Thoracic aorta (tissue), 2 donors: ENCODE results near the gene DSTN. TPM values are rescaled to one million over a fixed set of nuclear protein-coding genes. Genes with fewer than 3 reads are reported as not detected.

ENCODE experiments used
- ATAC-seq: fragments of 150-250 bp; one replicate; pipeline ENCODE4 v1.8.0; 2017; ENCODE audit warnings: low read depth; ENCODE audit not compliant: insufficient number of reproducible peaks, low FRiP score
- DNase-seq: peaks from one replicate; pipeline ENCODE4 v3.0.0-alpha.2; 2020; ENCODE audit warnings: low spot score
- H3K27ac ChIP-seq, 2 donors: fragments of 200-600 bp; sonication (generic); 1 replicate in 1 of 2; 2 replicates in 1 of 2; pipeline ENCODE4 v1.5.1; 2016; ENCODE audit warnings: mild to moderate bottlenecking in 2 of 2, moderate library complexity in 2 of 2
- H3K27me3 ChIP-seq: fragments of 200-600 bp; sonication (generic); replicated peaks from 2 replicates; pipeline ENCODE4 v1.6.0; 2016; ENCODE audit warnings: mild to moderate bottlenecking; ENCODE audit not compliant: insufficient read depth
- H3K36me3 ChIP-seq: fragments of 200-600 bp; sonication (generic); one replicate; pipeline ENCODE4 v1.5.1; 2016
- H3K4me1 ChIP-seq, 2 donors: fragments of 200-600 bp; sonication (generic); 1 replicate in 1 of 2; 2 replicates in 1 of 2; pipeline versions ENCODE4 v1.5.1 to v1.6.0; 2016; ENCODE audit warnings: low read depth in 2 of 2, mild to moderate bottlenecking in 1 of 2; ENCODE audit not compliant: control insufficient read depth in 1 of 2
- H3K4me3 ChIP-seq: fragments of 200-600 bp; sonication (generic); 2 replicates; pipeline ENCODE4 v1.5.1; 2016; ENCODE audit warnings: mild to moderate bottlenecking
- H3K9me3 ChIP-seq: fragments of 200-600 bp; sonication (generic); 2 replicates; pipeline ENCODE4 v1.5.1; 2016
- CTCF ChIP-seq: fragments of 200-600 bp; sonication (generic); IDR thresholded peaks from one replicate; pipeline ENCODE4 v1.5.1; 2019; ENCODE audit warnings: antibody characterized with exemption
- total RNA-seq, 2 donors: library from RNA; depleted of rRNA; stranded (reverse); fragments of >200 nt; gene quantifications; one replicate each; pipeline versions ENCODE4 v1.1.0 to v1.2.3, GENCODE V29; 2016

Gene DSTN
- total RNA-seq, 2 donors from 2014 or later = 1,342 to 1,977 TPM

GRCh38 chr20:17610566-17611289 lies 40.9 kb downstream of the DSTN start:
- peaks cover 38% of the 10 kb centered on the region for H3K36me3 ChIP-seq
- H3K9me3 ChIP-seq = no peaks in the 10 kb centered on the region
- no peaks in the 10 kb centered on the region for H3K27me3 ChIP-seq
- no peak for DNase-seq
- no peak for TF ChIP-seq CTCF
- peaks cover 74 to 96% of the 10 kb centered on the region in 2 donors for H3K4me1 ChIP-seq
- peak overlapping the region; percentile 35 for H3K4me3 ChIP-seq
- ATAC-seq = no peak
- peak overlapping the region; percentile 83 to 87 for H3K27ac ChIP-seq

DNA sequence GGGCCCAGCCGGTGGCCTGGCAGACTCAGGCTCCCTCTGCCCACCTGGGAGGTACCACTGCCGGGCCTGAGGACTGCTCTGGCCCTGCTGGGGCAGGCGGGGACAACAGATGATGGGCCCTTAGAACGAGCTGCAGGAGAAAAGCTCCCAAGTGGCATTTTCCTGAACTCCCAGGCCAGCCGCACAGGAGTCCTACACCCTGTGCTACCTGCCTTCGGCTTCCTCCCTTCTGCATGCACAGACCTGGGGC lies 41.3 kb downstream of the DSTN start:
- TF ChIP-seq CTCF = peak; percentile 46
- DNase-seq (no peak), ATAC-seq (no peak)
- peaks cover 69 to 91% of the 10 kb centered on the region in 2 donors for H3K4me1 ChIP-seq
- peak overlapping the region; percentile 83 to 87 for H3K27ac ChIP-seq
- H3K27me3 ChIP-seq = no peaks in the 10 kb centered on the region
- H3K4me3 ChIP-seq = peak overlapping the region; percentile 35
- H3K36me3 ChIP-seq = peaks cover 38% of the 10 kb centered on the region
- H3K9me3 ChIP-seq = no peaks in the 10 kb centered on the region

GRCh38 chr20:17611540-17612286 lies 41.8 kb downstream of the DSTN start:
- H3K36me3 ChIP-seq = peaks cover 38% of the 10 kb centered on the region
- DNase-seq = no peak
- no peaks in the 10 kb centered on the region for H3K9me3 ChIP-seq
- H3K4me1 ChIP-seq = peaks cover 69 to 87% of the 10 kb centered on the region in 2 donors
- ATAC-seq = no peak
- TF ChIP-seq CTCF = no peak
- H3K27ac ChIP-seq = peak overlapping the region; percentile 83 to 87
- H3K4me3 ChIP-seq = peak overlapping the region; percentile 20
- H3K27me3 ChIP-seq = no peaks in the 10 kb centered on the region

DNA sequence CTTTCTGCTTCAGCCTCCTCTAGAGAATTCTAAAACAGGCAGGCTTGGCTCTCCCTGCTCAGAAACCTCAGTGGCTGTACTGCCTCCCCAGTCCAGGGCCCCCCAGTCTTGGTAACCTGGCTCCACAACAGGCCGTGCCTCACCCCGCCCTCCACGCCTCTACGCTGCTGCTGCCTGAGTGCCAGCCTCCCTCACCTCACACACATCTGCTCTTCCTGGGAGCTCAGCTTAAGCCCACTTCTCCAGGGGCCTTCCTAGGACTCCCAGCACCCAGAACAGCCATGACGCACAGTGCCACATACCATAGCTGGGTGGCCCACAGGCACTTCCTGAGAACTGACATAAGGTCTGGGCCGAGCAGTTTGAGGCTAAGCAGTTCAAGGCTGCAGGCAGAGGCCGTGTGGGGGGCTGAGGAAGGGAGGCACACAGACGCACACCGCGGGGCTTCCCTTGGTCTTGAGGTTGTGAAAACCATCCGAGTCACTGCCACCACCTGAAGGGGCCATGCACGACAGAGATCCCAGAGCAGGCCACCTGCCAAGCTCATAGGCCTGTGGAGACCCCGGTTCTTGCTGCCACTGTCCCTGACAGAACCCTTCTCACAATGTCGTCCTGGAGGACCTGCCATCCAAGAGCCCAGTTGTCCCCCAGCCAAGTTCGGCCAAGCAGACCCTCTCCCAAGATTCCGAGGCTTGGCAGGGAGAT lies 42.6 kb downstream of the DSTN start:
- H3K36me3 ChIP-seq = peaks cover 31% of the 10 kb centered on the region
- no peaks in the 10 kb centered on the region for H3K9me3 ChIP-seq
- no peak overlapping the region for H3K4me3 ChIP-seq
- peaks cover 64 to 80% of the 10 kb centered on the region in 2 donors for H3K4me1 ChIP-seq
- peak; percentile 32 for ATAC-seq
- H3K27me3 ChIP-seq = no peaks in the 10 kb centered on the region
- DNase-seq = no peak
- TF ChIP-seq CTCF = no peak
- H3K27ac ChIP-seq = peak overlapping the region; percentile 83 to 87

GRCh38 chr20:17612992-17613327 lies 43.1 kb downstream of the DSTN start:
- Histone ChIP-seq H3K4me3 (no peak overlapping the region), H3K4me1 (peaks cover 60 to 80% of the 10 kb centered on the region in 2 donors), H3K27me3 (no peaks in the 10 kb centered on the region), H3K9me3 (no peaks in the 10 kb centered on the region), H3K27ac (peak overlapping the region; percentile 83 to 87), H3K36me3 (peaks cover 25% of the 10 kb centered on the region)
- DNase-seq (no peak), ATAC-seq (no peak)
- TF ChIP-seq CTCF = no peak
